ENCODE measurements around the gene NFIX.
A peak's percentile ranks its signal among the peaks of the same experiment; 100 is the strongest.

The NFIX gene

DNA sequence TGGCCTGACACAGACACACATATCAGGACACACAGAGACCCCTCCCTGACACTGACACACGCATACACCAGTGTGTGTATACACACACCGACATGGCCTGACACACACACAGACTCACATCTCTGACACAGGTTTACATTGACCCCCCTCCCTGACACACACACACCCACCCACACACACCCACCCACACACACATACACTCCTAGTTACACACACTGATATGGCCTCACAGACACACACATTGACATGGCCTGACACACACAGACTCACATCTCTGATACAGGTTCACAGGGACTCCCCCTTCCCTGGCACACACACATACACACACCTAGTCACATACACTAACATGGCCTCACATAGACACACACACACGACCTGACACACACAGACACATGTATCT is 4.4 kb upstream of the NFIX start:
- DNase-seq: no peak

DNA sequence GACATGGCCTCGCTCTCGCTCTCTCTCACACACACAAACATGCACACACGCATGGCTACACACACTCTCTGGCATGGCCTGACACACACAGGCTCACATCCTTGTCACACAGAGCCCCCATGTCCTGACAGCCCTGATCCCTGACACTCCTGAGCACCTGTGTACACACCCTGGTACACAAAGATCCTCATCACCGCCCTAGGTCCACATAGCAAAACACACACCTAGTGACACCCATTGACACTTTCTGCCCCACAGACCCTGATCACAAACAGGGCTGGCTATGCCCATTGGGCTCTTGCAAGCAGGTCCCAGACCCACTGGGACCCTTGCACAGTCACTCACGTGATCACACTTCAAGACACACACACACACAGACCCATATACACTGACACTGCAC is 4.0 kb upstream of the NFIX start:
- no peak for DNase-seq

DNA sequence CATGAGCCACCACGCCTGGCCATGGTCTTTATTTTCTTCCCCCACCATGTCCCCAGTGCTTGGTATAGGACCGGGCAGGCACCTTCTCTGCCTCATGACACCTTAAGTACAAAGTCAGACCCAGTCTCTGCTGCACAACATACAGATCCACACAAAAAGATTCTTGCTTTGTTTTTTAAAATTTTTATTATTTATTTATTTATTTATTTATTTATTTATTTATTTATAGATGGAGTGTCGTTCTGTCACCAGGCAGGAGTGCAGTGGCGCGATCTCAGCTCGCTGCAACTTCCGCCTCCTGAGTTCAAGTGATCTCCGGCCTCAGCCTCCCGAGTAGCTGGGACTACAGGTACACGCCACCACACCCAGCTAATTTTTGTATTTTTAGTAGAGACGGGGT is 2.5 kb upstream of the NFIX start:
- DNase-seq: no peak

DNA sequence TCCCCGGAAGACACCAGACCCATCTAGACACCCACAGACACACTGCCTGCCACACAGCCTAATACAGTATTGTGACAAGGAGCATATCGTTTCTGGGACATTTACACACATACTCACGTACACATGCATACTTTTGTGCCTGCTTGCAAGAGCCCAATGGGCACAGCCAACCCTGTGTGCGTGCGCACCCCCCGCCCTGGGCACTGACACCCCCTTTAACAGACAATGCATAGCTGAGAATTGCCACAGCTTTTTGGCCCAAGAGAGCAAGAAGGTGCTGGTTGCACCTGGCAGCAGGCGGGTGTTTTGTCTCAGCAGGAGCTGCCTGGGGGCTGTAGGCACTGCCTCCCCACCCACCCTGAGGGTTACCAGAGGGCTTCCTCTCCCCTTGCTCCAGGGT is 1.7 kb upstream of the NFIX start:
- no peak for DNase-seq

DNA sequence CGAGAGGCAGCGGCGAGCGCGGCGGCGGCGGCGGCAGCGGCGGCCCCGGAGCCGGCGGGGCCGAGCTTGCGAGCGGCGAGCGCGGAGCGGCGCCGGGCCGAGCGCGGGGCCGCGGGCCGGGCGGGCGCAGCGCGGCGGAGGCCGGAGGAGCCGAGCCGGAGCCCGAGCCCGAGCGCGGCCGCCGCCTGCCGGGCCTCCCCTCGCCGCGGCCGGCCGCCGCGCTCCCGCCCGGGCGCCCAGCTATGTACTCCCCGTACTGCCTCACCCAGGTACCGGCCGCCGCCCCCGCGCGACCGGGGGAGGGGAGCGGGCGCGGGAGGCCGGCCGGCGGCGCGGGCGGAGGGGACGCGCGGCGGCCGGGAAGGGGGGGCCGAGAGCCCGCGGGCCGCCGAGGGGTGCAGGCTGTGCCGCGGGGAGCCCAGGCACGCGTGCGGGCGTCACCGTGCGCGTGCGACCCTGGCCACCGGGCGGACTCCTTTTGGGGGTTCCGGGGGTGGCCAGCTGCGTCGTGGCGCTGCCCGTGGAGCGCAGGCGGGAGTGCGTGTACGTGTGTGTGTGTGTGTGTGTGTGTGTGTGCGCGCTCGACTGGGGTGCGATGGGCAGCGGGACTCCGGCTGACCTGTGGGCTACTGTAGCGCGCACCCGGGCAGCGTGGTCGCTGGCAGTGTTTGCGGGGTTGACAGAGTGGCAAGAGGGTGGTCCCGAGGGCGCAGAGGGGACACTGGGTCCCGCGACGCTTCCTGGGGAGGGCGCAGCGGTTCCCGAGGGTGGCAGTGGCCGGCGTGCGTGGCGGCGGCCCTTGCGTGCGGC is 526 bp downstream of the NFIX start:
- DNase-seq: peak; percentile 46

DNA sequence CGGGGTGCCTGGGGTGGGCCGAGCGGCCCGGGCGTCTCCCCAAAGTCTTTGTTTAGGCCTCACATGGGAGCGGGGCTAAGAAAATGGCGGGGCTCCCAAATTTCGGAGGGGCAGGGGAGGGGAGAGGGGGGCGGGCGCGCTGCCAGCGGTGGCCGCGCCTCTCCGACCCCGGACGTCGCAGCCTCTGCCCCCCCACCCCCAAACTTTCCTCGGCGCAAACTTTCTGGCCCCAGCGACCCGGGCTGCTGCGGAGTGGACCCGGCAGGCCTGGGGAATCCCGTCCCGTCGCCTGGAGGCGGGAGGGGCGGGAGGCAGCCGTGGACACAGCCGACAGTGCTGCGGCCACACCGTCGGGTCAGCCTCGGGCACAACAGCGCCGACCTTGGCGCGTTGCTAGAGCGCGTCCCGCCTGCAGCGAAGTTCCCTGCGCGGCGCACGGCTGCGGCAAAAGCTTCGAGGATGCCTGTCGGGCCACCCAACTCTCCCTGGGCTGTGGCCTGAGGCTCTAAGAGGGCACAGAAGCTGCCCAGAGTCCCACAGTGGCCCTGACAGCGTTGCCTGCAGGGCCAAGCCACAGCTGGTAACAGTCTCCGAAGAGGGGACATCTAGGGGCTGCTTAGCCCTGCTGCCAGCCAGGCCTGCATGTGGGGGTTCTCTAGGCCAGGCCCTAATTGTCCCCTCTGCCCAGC is 1.3 kb downstream of the NFIX start:
- DNase-seq: peak; percentile 57

DNA sequence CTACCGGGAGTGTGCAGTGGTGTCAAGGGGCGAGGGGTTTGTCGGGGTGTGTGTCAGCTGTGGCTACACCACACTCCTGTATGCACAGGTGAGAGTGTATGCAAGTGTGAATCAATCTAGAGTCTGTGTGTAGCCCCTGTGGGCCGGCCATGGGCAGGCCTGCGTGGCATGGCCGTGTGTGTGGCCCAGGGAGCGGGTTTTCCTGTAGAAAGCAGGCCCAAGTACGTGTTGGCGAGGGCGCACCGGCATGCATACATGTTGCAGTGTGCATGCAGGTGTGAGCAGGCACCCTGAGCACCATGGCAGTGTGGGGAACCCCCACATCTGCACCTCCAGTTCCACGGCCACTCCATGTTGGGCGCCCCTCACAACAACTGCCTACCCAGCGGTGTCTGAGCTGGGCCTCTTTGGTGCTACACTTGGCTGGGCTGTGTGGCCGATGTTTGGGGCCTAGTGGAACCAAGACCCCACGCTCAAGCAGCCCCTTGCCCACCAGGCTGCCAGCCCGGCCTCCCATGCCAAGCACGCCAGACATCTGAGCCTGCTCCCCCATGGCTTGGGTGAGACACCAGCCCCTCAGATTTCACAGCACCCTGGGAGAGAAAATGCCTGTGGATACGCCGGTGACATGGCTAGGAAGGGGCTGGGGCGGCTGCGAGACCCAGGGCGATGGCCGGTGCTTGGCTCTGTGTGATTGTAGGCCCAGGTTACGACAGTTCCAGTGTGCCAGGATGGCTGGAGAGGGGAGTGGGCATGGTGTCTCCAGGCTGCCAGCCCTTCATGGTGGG is 2.1 kb downstream of the NFIX start:
- DNase-seq: no peak

DNA sequence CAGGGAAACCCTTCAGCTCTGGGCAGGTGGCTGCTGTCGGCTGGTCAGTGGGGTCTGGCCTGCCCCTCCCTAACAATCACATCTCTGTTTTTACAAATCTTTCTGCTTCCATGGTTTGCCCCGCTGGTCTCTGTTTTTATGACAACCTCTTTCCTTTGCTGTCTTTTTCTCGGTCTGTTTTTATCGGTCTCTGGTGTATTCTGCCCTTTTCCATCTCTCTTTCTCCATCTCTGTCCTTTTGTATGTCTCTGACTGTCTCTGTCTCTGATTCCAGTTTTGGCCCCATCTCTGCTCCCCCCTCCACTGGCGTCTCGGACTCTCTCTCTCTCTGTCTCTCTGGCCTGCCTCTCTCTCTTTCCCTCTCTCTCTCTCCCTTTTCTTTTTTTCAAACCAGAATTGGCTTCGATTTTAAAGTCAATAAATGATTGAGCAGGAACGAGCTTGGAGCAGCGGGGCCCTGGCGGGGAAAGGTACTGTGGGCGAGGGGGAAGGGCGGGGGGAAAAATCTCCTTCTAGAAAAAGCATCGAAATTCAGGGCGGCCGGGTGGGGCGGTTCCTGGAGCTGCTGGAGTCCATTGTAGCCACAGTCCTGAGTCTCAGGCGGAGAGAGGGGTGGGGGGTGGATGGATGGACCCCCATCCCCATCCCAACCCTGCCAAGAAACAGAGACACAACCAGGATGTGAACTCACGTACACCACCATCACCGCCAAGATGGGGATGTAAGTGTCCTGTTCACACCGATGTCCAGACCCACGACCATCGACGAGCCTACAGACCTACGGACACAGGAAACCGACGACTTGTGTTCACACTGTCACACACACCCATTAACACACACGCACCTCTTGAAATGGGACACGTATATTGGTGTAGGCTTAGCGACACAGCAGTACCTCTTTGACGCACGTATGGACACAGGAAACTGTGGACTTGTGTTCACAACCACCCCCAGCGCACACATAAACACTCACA is 3.0 kb downstream of the NFIX start:
- DNase-seq: no peak

DNA sequence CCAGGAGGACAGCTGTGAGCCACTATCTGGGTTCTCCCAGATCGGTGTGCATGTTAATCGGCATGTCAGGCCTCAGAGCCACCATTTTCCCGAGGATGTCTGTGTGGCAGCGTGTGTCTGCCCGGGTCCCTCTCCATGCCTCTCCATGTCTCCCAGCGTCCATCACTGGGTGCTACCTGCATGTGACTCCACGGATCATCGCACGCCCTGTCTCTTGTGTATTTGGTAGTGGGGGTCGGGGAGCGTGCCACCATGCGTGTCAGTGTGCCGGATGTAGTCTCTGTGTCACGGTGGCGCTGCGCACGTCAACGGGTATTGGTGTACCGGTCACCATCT is 5.9 kb downstream of the NFIX start:
- DNase-seq: no peak

DNA sequence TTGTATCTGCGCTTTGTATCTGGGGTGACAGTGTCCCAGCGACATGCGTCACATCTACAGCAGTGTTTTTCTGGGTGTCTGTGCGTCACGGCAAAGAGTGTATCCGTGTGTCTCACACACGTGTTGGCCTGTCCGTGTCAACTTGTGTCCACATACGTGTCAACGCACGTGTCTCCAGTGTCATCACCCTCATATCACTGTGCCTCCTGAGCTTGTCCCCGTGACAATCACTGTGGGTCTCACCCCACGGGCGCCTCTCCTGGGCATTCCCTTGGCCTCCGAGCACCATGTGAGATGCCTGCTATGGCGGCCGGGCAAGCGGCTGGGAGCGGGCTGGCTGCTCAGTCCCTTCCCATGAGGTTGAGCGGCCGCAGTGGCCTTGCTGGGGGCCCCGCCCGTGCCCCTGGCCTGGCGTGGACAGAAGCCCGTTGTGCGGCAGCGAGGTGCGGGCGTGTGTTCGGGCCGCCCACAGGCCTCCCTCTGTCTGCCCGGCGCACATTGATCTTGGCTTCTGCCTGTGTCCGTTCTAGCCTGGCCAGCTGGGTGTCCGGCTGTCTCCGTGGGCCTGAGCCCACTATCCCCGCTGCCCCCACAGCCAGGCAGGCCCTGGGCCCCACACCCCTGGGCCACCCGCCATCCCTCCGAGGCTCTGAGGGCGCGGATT is 6.4 kb downstream of the NFIX start:
- no peak for DNase-seq

DNA sequence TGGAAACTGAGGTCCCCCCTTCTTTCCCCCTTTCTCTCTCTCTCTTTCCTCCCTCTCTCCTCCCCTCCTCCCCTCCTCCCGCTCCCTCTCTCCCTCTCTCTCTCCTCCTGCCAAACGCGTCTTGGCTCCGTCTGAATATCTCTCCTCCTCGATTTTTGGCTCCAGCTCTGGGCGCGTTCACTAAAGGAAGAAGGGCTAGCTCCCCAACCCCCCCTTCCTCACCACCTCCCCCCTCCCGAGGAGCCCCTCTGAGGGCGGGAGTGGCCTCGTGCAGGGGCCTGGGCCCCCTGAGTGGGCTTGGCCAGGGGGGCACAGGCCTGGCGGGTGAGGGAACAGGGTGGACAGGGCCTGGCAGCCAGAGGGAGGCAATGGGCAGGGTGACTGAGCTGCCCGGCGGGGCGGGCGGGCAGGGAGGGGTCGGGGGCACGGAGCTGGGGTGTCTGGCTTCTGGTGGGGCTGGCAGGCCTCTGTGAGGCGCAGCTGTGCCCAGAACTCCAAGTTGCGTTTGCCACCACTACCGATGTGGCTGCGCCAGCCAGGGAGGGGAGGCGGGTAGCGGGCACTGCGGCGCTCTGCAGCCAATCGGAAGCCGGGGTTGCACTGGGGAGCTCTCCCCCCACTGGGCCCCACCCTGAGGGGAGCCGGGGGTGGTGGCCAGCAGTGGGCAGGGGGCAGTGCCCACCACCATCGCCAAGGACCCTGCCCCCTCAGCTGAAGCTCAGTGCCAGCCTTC is 7.1 kb downstream of the NFIX start:
- DNase-seq: no peak

DNA sequence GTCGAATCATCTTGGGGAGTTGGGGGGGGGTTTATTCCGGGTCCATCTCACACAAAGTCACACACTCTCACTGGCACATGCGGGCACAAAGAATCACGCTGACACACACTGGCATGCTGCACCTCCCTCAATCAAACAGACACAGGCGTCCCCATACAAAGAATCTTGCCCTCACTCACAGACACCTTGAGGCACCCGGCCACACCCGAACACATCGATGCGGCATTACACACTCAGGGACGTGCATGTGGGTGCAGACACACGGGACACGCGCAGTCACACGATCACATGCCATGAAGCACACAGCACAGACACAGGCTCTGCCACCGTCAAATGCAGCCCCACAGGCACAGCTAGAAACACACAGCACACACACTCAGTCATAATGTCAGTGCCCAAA is 7.8 kb downstream of the NFIX start:
- no peak for DNase-seq

DNA sequence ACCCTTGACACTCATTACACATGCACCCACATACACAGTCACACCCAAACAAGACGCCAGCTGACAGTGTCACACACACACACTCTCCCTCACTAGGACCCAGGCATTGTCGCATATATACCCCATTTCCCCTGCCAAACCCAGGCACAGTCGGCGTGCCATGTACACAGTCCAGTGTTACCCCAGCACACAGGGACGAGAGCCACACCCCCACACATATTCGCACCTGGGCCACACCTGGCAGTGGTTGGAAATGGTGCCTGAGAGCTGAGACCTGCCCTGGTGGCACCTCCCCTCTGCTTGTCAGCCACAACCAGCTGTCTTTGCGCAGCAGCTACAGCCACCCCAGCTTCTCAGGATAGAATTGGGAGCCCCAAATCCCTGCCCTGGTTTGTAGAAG is 9.0 kb downstream of the NFIX start:
- DNase-seq: no peak

DNA sequence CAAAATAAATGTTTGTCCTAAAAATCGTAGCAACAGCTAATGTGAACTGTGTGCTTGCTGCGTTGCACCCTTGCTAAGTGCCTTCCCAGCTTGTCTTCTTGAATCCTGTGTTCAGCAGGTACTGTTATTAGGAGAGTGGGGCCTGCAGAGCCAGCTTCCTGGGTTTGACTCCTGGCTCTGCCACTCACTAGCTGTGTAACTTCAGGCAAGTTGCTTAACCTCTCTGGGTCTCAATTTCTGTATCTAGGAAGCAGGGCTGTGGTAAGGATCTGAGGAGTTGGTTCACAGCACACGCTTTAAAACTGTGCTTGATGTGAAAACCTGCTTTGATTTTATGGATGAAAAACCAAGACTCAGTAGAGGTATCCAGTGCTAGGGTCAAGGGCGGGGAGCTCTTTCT is 10.0 kb downstream of the NFIX start:
- no peak for DNase-seq

DNA sequence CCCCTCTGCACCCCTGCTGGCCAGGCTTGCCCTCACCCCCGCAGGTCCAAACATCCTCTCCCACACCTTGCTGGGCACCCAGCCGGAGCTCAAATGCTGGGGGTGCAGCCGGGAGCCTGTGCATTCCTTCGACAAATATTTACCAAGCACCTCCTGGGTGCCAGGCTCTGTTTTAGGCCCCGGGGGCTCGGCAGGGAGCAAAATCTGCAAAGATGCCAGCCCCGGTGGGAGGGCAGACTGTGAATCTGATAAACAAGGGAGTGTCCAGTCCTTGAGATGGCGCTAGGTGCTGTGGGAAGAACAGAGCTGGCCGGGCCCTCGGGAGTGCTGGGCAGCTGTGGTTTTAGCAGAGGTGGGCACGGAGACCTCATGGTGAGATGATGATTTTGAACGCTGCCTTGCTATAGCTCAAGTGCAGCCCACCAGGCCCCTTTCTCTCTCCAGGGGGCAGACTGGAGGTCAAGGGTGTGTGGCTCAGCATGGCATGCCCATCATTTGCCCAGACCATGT is 10.6 kb downstream of the NFIX start:
- no peak for DNase-seq

DNA sequence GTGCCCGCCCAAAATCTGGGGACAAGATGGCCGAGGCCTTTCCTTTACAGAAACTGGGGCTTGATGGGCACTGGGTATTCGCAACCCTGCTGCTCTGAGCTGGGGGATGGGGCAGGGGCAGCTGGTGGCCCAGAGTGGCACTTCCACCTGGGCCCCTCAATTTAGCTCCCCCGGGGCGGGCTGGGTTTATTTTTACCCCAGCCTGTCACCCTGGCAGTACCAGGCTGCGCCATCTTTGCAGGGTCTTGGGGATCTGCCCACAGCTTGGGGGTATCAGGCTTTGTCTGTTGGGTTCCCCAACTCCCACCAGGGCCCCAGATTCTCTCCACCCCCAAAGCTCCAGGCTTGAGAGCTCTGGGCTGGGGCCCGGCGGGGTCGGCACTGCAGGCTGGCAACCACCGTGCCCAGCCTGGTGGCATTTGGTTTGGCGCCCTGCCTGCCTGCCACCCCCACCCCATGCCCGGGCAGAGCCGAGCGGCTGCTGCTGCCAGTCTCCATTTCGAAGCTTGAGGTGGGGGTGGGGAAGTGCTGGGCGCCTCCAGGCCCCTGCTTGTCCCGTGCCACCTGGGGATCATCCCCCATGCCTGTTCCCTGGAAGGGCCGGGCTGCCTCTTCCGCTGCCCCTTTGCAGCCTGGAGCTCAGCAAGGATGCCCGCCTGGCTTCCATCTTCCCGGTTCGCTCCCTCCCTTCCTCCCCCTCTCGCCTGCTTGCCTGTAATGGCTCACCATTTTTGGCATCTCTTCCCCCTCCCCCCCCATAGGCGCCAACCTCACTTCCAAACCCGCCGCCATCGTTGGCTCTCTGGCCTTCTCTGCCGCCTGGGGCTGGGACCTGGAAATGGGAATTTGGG is 11.4 kb downstream of the NFIX start:
- DNase-seq: no peak

DNA sequence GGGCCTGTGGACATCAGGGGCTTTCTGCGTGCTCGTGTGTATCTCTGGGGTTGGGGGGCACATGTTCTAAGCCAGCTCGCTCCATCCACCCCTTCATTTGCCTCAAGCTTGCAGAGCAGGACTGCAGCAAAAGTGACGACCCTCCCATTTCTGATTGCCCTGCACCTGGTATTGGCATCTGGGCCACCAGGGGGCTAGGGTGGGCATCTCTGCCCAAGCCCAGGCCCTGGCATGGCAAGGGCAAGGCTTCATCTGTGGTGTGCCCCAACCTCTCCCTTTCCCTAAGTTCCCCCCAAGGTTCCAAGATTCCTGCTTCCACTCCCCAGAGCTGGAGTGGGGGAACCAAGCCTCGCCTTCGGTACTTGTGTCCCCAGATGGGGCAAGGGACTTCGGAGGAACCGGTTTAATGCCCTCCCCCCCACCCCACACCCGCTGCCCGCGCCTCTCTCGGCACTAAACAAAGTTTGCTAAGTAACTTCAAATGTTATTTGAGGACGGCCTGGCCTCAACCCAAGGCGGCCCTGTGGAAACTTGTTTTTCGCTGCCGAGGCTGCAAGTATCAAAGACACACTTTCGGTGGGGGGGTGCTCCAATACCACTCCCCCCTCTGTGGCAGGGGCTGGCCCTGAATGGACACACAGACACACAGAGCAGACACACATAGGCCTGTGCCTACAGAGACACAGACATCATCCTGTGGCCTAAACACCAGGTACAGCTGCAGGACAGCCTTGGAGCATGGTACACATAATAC is 12.2 kb downstream of the NFIX start:
- DNase-seq: no peak

DNA sequence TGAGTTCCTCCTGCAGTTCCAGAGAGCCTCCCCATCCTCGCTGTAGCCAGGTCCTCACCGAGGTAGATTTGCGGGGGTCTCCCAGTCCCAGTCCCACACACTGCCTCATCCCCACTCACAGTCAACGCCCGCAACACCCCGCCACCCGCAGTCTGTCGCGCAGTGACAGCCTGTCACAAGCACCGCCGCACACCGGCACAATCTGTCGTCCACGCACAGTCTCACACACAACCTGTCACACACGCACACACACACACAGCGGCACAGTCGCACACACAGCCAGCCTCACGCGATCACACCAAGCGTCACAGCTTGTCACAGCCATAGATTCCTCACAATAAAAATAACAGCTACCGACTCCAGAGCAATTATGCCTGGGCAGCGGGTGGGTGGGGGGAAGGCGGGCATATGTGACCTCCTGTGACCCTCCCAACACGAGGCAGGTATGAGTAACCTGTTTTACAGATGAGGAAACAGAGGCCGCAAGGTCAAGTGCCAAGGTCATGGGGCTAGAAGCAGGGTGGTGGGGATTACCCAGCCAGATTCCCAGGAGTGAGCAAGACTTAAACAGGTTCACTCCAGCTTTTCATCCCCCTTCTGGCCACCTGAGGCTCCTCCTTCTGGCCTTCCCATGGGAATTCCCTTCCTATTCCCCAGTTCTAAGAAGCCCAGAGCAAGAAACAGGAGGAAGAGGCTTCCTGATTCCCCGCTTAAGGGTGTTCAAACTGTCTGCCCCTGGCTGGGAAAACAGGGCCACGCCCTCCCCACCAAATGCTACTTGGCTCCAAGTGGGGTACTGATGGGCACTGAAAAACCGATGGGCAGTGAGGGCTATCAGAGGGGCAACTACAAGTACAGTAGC is 13.9 kb downstream of the NFIX start:
- no peak for DNase-seq
